Measurements from ENCODE around the gene GTF2I.

- TF ChIP-seq CTCF (IDR thresholded peaks at IDR 0.05) (no peak), POLR2A (IDR thresholded peaks at IDR 0.05) (no peak), POLR2AphosphoS5 (IDR thresholded peaks at IDR 0.05) (no peak)
Observed at GRCh38 chr7:74684473-74684872, 27.0 kb downstream of the GTF2I start.

All from upper lobe of left lung (tissue), 4 donors.